Stomach (tissue), 4 donors: ENCODE results near the gene CAPN14.

ENCODE experiments used
- CTCF ChIP-seq, 7 experiments: fragments of 450-650 bp in 4 of 7; fragments of 200-600 bp in 3 of 7; sonication (generic) in 3 of 7; IDR thresholded peaks; one replicate each; pipeline ENCODE4 v1.5.1; 2016 to 2019; ENCODE audit warnings: antibody characterized with exemption in 7 of 7, control low read depth in 2 of 7, mild to moderate bottlenecking in 1 of 7
- EP300 ChIP-seq: sonication (generic); formaldehyde crosslinking; IDR thresholded peaks from one replicate; pipeline ENCODE4 v1.6.1; 2017; ENCODE audit warnings: antibody characterized with exemption
- POLR2A ChIP-seq, 4 donors: fragments of 450-650 bp; IDR thresholded peaks; one replicate each; pipeline ENCODE4 v1.6.1; 2016; ENCODE audit warnings: antibody characterized with exemption in 4 of 4, control low read depth in 2 of 4, mild to moderate bottlenecking in 1 of 4, moderate library complexity in 1 of 4
- POLR2AphosphoS5 ChIP-seq, 3 donors: sonication (generic); formaldehyde crosslinking; IDR thresholded peaks; one replicate each; pipeline ENCODE4 v1.6.1; 2016; ENCODE audit warnings: antibody characterized with exemption in 3 of 3

- TF ChIP-seq POLR2A (IDR thresholded peaks at IDR 0.05) = no peak
- no peak for TF ChIP-seq CTCF (IDR thresholded peaks at IDR 0.05)
- TF ChIP-seq POLR2AphosphoS5 (IDR thresholded peaks at IDR 0.05) = no peak
- TF ChIP-seq EP300 = no peak
These were observed 13.4 kb downstream of the CAPN14 start for GRCh38 chr2:31203916-31204315.
